Keratinocyte (primary cell): ENCODE results near the gene TUG1. TPM values are rescaled to one million over a fixed set of nuclear protein-coding genes. Genes with fewer than 3 reads are reported as not detected.

Experiments used
- DNase-seq: peaks from one replicate; pipeline ENCODE4 v3.0.0-alpha.2; 2011; ENCODE audit warnings: low read depth, missing footprints, low spot score
- FAIRE-seq: peaks from 2 replicates; lab custom pipeline; 2011; peaks lifted over from hg19 to GRCh38; lab: Jason Lieb, UNC
- H2AFZ ChIP-seq: 2 replicates; pipeline ENCODE4 v1.6.0; 2012; ENCODE audit warnings: low read length, control low read depth, inconsistent platforms; ENCODE audit not compliant: control insufficient read depth
- H3K27ac ChIP-seq: 2 replicates; pipeline ENCODE4 v1.5.1; 2011; ENCODE audit warnings: low read length; ENCODE audit not compliant: control insufficient read depth, insufficient read depth
- H3K27me3 ChIP-seq: 3 replicates; pipeline ENCODE4 v1.6.0; 2011; ENCODE audit warnings: low read length; ENCODE audit not compliant: control insufficient read depth, insufficient read depth; ENCODE audit errors: extremely low read depth
- H3K36me3 ChIP-seq, 2 experiments: 2 replicates in 1 of 2; 3 replicates in 1 of 2; pipeline ENCODE4 v1.5.1; 2011; ENCODE audit warnings: low read length in 2 of 2, mild to moderate bottlenecking in 1 of 2; ENCODE audit not compliant: control insufficient read depth in 2 of 2, insufficient read depth in 2 of 2; ENCODE audit errors: extremely low read depth in 1 of 2
- H3K4me1 ChIP-seq: 3 replicates; pipeline ENCODE4 v1.5.1; 2011; ENCODE audit warnings: low read length; ENCODE audit not compliant: control insufficient read depth, insufficient read depth; ENCODE audit errors: extremely low read depth
- H3K4me2 ChIP-seq: 3 replicates; pipeline ENCODE4 v1.6.0; 2011; ENCODE audit warnings: low read depth, low read length; ENCODE audit not compliant: control insufficient read depth, insufficient read depth; ENCODE audit errors: extremely low read depth
- H3K4me3 ChIP-seq, 3 experiments: fragments of 200-600 bp in 1 of 3; sonication (generic) in 1 of 3; 2 replicates in 2 of 3; 3 replicates in 1 of 3; pipeline ENCODE4 v1.5.1; 2011 to 2016; ENCODE audit warnings: low read length in 3 of 3, mild to moderate bottlenecking in 3 of 3, control low read depth in 2 of 3, inconsistent platforms in 1 of 3, low read depth in 1 of 3, mixed read lengths in 1 of 3, mixed run types in 1 of 3, moderate library complexity in 1 of 3; ENCODE audit not compliant: control insufficient read depth in 2 of 3, insufficient read depth in 2 of 3; ENCODE audit errors: extremely low read depth in 1 of 3
- H3K79me2 ChIP-seq: 2 replicates; pipeline ENCODE4 v1.6.0; 2012; ENCODE audit warnings: low read length; ENCODE audit not compliant: control insufficient read depth, insufficient read depth
- H3K9ac ChIP-seq: 3 replicates; pipeline ENCODE4 v1.6.0; 2011; ENCODE audit warnings: low read length; ENCODE audit not compliant: control insufficient read depth, insufficient read depth; ENCODE audit errors: extremely low read depth
- H3K9me1 ChIP-seq: 3 replicates; pipeline ENCODE4 v1.6.0; 2011; ENCODE audit warnings: low read length; ENCODE audit not compliant: control insufficient read depth, insufficient read depth; ENCODE audit errors: extremely low read depth
- H3K9me3 ChIP-seq: 2 replicates; pipeline ENCODE4 v1.5.1; 2012; ENCODE audit warnings: low read depth, low read length; ENCODE audit not compliant: control insufficient read depth
- H4K20me1 ChIP-seq: 3 replicates; pipeline ENCODE4 v1.6.0; 2011; ENCODE audit warnings: low read length; ENCODE audit not compliant: control insufficient read depth, insufficient read depth; ENCODE audit errors: extremely low read depth
- dilution Hi-C: fragments of 300-500 bp; cut with MboI; formaldehyde crosslinking; loops from one replicate; pipeline ENCODE4 v1.7.0; 2020; ENCODE audit warnings: low sequenced_read_pairs; ENCODE audit not compliant: extremely low pct_ligation_motif_present
- polyA plus RNA-seq, 5 experiments: library from polyadenylated mRNA; depleted of rRNA in 3 of 5; stranded (reverse) in 3 of 5; stranded (forward) in 1 of 5; unstranded in 1 of 5; fragments of >200 nt; gene quantifications; 1 replicate in 1 of 5; 2 replicates in 3 of 5; 3 replicates in 1 of 5; pipeline versions ENCODE4 v1.2.1 to v1.2.3, GENCODE V29; 2011 to 2012; ENCODE audit warnings: missing spikeins in 2 of 5, low read depth in 1 of 5, low replicate concordance in 1 of 5
- small RNA-seq, 3 experiments: library from RNA; depleted of rRNA; stranded (forward); fragments of <200 nt; gene quantifications; one replicate each; pipeline ENCODE3, GENCODE V24; 2012; ENCODE audit warnings: low read depth in 3 of 3, low replicate concordance in 1 of 3; ENCODE audit not compliant: insufficient read length in 3 of 3
- TF ChIP-seq, protein P1 (sequence below), 3 experiments: IDR thresholded peaks in 1 of 3; conservative IDR thresholded peaks in 1 of 3; optimal IDR thresholded peaks in 1 of 3; 2 replicates in 2 of 3; 3 replicates in 1 of 3; pipeline versions ENCODE3 to v1.5.1; 2011; ENCODE audit warnings: low read length in 3 of 3, mild to moderate bottlenecking in 3 of 3, moderate library complexity in 2 of 3, control low read depth in 1 of 3, inconsistent platforms in 1 of 3; ENCODE audit not compliant: insufficient read depth in 2 of 3; ENCODE audit errors: extremely low read depth in 1 of 3

The TUG1 gene
- polyA plus RNA-seq, 1 donor (not counting 4 experiments of a cell fraction or from before 2014, with no cell fraction given): 77.1 TPM

DNA sequence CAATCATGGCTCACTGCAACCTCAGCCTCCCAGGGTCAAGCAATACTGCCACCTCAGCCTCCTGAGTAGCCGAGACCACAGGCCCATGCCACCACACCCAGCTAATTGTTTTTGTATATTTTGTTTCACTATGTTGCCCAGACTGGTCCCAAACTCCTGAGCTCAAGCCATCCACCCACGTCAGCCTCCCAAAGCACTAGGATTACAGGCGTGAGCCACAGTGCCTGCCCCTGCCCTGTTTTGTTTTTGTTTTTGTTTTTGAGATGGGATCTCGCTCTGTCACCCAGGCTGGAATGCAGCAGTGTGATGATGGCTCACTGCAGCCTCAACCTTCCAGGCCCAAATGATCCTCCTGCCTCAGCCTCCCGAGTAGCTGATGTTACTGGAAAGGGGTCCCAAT is 53.5 kb downstream of the TUG1 start:
- no peak for DNase-seq
- H2AFZ ChIP-seq: no peak overlapping the region
- no peak overlapping the region for H3K9ac ChIP-seq
- H3K27ac ChIP-seq: no peak overlapping the region
- TF ChIP-seq, protein P1, sequence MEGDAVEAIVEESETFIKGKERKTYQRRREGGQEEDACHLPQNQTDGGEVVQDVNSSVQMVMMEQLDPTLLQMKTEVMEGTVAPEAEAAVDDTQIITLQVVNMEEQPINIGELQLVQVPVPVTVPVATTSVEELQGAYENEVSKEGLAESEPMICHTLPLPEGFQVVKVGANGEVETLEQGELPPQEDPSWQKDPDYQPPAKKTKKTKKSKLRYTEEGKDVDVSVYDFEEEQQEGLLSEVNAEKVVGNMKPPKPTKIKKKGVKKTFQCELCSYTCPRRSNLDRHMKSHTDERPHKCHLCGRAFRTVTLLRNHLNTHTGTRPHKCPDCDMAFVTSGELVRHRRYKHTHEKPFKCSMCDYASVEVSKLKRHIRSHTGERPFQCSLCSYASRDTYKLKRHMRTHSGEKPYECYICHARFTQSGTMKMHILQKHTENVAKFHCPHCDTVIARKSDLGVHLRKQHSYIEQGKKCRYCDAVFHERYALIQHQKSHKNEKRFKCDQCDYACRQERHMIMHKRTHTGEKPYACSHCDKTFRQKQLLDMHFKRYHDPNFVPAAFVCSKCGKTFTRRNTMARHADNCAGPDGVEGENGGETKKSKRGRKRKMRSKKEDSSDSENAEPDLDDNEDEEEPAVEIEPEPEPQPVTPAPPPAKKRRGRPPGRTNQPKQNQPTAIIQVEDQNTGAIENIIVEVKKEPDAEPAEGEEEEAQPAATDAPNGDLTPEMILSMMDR (optimal IDR thresholded peaks at IDR 0.05 in 1 of 3, IDR thresholded peaks at IDR 0.05 in 1 of 3, conservative IDR thresholded peaks at IDR 0.05 in 1 of 3; ENCODE audit: extremely low read depth in 1 of 3, insufficient read depth in 2 of 3, low read length in 3 of 3): no peak
- H3K4me3 ChIP-seq: no peak overlapping the region
- no peaks in the 10 kb centered on the region for H3K4me1 ChIP-seq
- dilution Hi-C loops: no loop called here
- no peaks in the 10 kb centered on the region for H3K79me2 ChIP-seq
- H3K36me3 ChIP-seq: no peaks in the 10 kb centered on the region
- no peak overlapping the region for H3K4me2 ChIP-seq
- no peak for FAIRE-seq
- H3K9me1 ChIP-seq: no peaks in the 10 kb centered on the region
- no peaks in the 10 kb centered on the region for H4K20me1 ChIP-seq
- no peaks in the 10 kb centered on the region for H3K27me3 ChIP-seq
- no peaks in the 10 kb centered on the region for H3K9me3 ChIP-seq

Small RNAs within 50 kb of the gene (small RNA-seq; reads per million reads assigned to genes)
- gene RF01892: 0 reads per million in 3 experiments

Other genes with a start within 250 kb of the TUG1 start
- gene MORC2, start 491 bp upstream of the TUG1 start, polyA plus RNA-seq: 7.9 to 14.1 TPM (median 12.5 TPM) in 3 replicates
- 51.1 to 131 TPM (median 61.2 TPM) in 3 replicates for gene SMTN, start 112.1 kb downstream of the TUG1 start, polyA plus RNA-seq
- 9.1 to 27.7 TPM (median 16.3 TPM) in 3 replicates for gene SELENOM, start 138.3 kb downstream of the TUG1 start, polyA plus RNA-seq
- gene INPP5J, start 153.7 kb downstream of the TUG1 start, polyA plus RNA-seq: 0.14 to 0.26 TPM (median 0.22 TPM) in 3 replicates
- 0.37 to 0.39 TPM (median 0.38 TPM) in 3 replicates for gene PLA2G3, start 171.2 kb downstream of the TUG1 start, polyA plus RNA-seq
- gene RNF185, start 190.9 kb downstream of the TUG1 start, polyA plus RNA-seq: 35.1 to 44.3 TPM (median 35.4 TPM) in 3 replicates
- gene LIMK2, start 243.0 kb downstream of the TUG1 start, polyA plus RNA-seq: 28.8 to 56.3 TPM (median 42.6 TPM) in 3 replicates